ENCODE measurements around the gene HTT-AS.

The HTT-AS gene

DNA sequence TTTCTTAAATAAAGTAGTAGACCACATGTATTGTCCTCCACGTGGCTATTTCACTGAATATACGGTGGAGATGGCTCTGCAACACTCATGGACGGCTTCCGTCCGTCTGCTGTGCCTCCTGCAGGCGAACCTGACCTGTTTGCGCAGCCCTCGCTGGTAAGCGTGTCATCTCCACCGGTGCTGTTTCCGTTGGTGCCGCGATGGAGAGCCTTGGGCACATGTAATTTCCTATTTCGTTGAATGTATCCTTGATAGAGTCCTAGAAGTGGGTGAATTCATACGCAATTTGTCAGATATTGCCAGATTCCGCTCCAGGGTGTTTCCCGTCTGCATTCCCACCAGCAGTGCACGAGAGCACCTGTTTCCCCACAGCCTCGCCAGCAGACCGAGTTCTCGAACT is 48.5 kb downstream of the HTT-AS start:
- no peak for DNase-seq

- DNase-seq = no peak
These were observed 51.7 kb downstream of the HTT-AS start for GRCh38 chr4:3022651-3023050.

- DNase-seq = no peak
These were observed 52.2 kb downstream of the HTT-AS start for GRCh38 chr4:3022112-3022511.

GRCh38 chr4:3021627-3022026 is 52.7 kb downstream of the HTT-AS start:
- DNase-seq = no peak

GRCh38 chr4:3021127-3021526 is 53.2 kb downstream of the HTT-AS start:
- no peak for DNase-seq

GRCh38 chr4:3019145-3019846 is 55.0 kb downstream of the HTT-AS start:
- DNase-seq = no peak

GRCh38 chr4:3017504-3017903 is 56.8 kb downstream of the HTT-AS start:
- no peak for DNase-seq

GRCh38 chr4:3016961-3017360 is 57.4 kb downstream of the HTT-AS start:
- no peak for DNase-seq

- peak; percentile 54 for DNase-seq
These were observed 60.4 kb downstream of the HTT-AS start for GRCh38 chr4:3013839-3014350.

Data from activated CD4-positive, alpha-beta T cell treated with anti-CD3 and anti-CD28 coated beads for 48 hours (primary cell).